PFSK-1 (cell line): ENCODE results near the gene TMEM144.
A peak's percentile ranks its signal among the peaks of the same experiment; 100 is the strongest.

Experiments used
- FOXP2 ChIP-seq: optimal IDR thresholded peaks from 2 replicates; pipeline ENCODE3; 2011; ENCODE audit warnings: borderline replicate concordance, control low read depth, inconsistent platforms; ENCODE audit not compliant: insufficient read depth; ENCODE audit errors: extremely low read length, extremely low read depth
- POLR2AphosphoS5 ChIP-seq: IDR thresholded peaks from 2 replicates; pipeline ENCODE4 v1.6.1; 2012; ENCODE audit warnings: low read depth, mild to moderate bottlenecking, control low read depth, low read length, moderate library complexity
- SIN3A ChIP-seq: IDR thresholded peaks from 2 replicates; pipeline ENCODE4 v1.6.1; 2012; ENCODE audit warnings: mild to moderate bottlenecking, low read length, moderate library complexity, borderline replicate concordance; ENCODE audit not compliant: insufficient read depth
- TAF1 ChIP-seq: IDR thresholded peaks from 2 replicates; pipeline ENCODE4 v1.6.1; 2012; ENCODE audit warnings: low read length, control low read depth, borderline replicate concordance; ENCODE audit not compliant: insufficient read depth
- TF ChIP-seq, protein P1 (sequence below), 2 experiments: IDR thresholded peaks; 2 replicates each; pipeline versions ENCODE4 v1.6.1 to v1.8.0; 2011 to 2012; ENCODE audit warnings: low read depth in 2 of 2, low read length in 2 of 2, control low read depth in 1 of 2, inconsistent platforms in 1 of 2, mild to moderate bottlenecking in 1 of 2, moderate library complexity in 1 of 2; ENCODE audit not compliant: insufficient read depth in 1 of 2

The TMEM144 gene

GRCh38 chr4:158217763-158218162 is 7.5 kb downstream of the TMEM144 start:
- no peak for TF ChIP-seq TAF1
- no peak for TF ChIP-seq FOXP2
- TF ChIP-seq, protein P1, sequence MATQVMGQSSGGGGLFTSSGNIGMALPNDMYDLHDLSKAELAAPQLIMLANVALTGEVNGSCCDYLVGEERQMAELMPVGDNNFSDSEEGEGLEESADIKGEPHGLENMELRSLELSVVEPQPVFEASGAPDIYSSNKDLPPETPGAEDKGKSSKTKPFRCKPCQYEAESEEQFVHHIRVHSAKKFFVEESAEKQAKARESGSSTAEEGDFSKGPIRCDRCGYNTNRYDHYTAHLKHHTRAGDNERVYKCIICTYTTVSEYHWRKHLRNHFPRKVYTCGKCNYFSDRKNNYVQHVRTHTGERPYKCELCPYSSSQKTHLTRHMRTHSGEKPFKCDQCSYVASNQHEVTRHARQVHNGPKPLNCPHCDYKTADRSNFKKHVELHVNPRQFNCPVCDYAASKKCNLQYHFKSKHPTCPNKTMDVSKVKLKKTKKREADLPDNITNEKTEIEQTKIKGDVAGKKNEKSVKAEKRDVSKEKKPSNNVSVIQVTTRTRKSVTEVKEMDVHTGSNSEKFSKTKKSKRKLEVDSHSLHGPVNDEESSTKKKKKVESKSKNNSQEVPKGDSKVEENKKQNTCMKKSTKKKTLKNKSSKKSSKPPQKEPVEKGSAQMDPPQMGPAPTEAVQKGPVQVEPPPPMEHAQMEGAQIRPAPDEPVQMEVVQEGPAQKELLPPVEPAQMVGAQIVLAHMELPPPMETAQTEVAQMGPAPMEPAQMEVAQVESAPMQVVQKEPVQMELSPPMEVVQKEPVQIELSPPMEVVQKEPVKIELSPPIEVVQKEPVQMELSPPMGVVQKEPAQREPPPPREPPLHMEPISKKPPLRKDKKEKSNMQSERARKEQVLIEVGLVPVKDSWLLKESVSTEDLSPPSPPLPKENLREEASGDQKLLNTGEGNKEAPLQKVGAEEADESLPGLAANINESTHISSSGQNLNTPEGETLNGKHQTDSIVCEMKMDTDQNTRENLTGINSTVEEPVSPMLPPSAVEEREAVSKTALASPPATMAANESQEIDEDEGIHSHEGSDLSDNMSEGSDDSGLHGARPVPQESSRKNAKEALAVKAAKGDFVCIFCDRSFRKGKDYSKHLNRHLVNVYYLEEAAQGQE (IDR thresholded peaks at IDR 0.05; ENCODE audit: insufficient read depth in 1 of 2, low read depth in 2 of 2, low read length in 2 of 2) = no peak
- TF ChIP-seq SIN3A = no peak
- no peak for TF ChIP-seq POLR2AphosphoS5

DNA sequence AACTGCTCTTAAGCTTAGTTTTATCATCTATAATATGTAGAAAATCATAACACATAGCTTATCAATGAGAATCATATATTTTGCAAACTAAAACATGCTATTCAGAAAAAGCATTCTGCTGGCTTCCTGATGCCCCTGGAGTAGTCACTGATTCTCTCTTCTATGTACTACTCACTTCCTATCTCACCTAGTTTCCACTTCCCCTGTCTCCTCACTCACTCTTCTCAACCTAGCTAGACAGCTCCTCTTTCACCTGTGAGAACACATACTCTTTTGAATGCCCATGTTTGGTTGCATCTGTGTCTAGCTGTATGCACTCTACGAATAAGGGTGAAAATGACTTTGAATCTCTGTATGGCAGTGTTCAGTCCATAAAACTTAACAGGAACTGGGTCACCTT is 9.3 kb downstream of the TMEM144 start:
- TF ChIP-seq POLR2AphosphoS5 (no peak), TAF1 (no peak), FOXP2 (no peak), SIN3A (no peak)
- TF ChIP-seq, protein P1 (IDR thresholded peaks at IDR 0.05; ENCODE audit: insufficient read depth in 1 of 2, low read depth in 2 of 2, low read length in 2 of 2) = no peak

DNA sequence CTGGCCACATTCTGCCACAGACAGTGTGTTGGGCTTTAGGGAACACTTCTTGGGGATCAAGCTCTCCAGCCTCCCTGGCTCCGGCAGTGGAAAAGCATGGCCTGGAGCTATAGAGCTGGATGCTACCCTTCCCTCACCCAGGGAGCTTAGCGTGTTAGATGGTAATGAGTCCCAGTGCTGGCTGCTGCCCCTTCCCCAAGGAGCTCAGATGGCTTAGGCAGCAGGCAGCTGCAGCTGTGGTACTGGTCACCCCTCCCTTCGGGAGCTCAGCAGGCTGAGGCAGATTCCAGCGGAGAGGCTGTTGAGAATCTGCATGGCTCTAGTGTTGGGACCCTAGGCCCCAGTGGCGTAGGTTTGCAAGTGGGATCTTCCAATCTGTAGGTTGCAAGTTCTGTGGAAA is 19.5 kb downstream of the TMEM144 start:
- TF ChIP-seq SIN3A (no peak), POLR2AphosphoS5 (no peak), TAF1 (no peak), FOXP2 (no peak)
- TF ChIP-seq, protein P1 (IDR thresholded peaks at IDR 0.05; ENCODE audit: insufficient read depth in 1 of 2, low read depth in 2 of 2, low read length in 2 of 2) = no peak

DNA sequence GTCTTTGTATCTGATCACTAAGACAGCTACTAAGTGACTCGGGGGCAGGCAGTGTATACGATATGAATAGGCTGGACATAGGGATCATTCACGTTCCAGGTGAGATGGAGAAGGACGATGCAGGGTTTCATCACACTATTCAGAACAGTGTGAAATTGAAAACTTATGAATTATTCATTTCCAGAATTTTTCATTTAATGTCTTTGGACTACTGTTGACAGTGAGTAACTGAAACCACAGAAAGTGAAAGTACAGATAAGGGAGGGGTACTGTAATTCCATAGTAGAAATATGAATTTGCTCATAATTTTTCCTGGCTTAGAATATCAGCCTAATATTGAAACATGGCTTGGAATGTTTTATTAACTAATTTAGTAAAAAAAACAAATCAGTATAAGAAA is 24.4 kb downstream of the TMEM144 start:
- no peak for TF ChIP-seq TAF1
- TF ChIP-seq POLR2AphosphoS5 = no peak
- TF ChIP-seq SIN3A = no peak
- no peak for TF ChIP-seq FOXP2
- TF ChIP-seq, protein P1 (IDR thresholded peaks at IDR 0.05; ENCODE audit: insufficient read depth in 1 of 2, low read depth in 2 of 2, low read length in 2 of 2) = no peak

- TF ChIP-seq FOXP2 = no peak
- TF ChIP-seq, protein P1 (IDR thresholded peaks at IDR 0.05; ENCODE audit: insufficient read depth in 1 of 2, low read depth in 2 of 2, low read length in 2 of 2) = peak in 1 of 2 experiments; percentile 74; a peak in 1 of 4 replicates
Observed at GRCh38 chr4:158236304-158237030, 26.2 kb downstream of the TMEM144 start.
